Measurements from ENCODE around the gene SGTA.

The SGTA gene

GRCh38 chr19:2782329-2782935 is 641 bp downstream of the SGTA start:
- Histone ChIP-seq H3K4me1 (ENCODE audit: control extremely low read depth in 1 of 4, control insufficient read depth in 4 of 4, insufficient read depth in 4 of 4, low read length in 3 of 4) (peaks cover 14 to 47% (median 33%) of the 10 kb centered on the region in 4 experiments), H3K9me3 (ENCODE audit: control extremely low read depth in 1 of 5, control insufficient read depth in 4 of 5, insufficient read depth in 2 of 5, low read depth in 1 of 5, low read length in 4 of 5) (no peaks in the 10 kb centered on the region), H3K36me3 (ENCODE audit: control insufficient read depth in 4 of 4, insufficient read depth in 4 of 4, low read length in 3 of 4) (peaks cover 0 to 20% (median 11%) of the 10 kb centered on the region in 4 experiments), H3K27me3 (replicated peaks in 2 of 5; ENCODE audit: control insufficient read depth in 4 of 5, insufficient read depth in 5 of 5, low read length in 4 of 5) (no peaks in the 10 kb centered on the region), H3K27ac (ENCODE audit: insufficient read depth in 1 of 2, low read depth in 1 of 2, low read length in 2 of 2, poor library complexity in 1 of 2, severe bottlenecking in 2 of 2) (peak overlapping the region; percentile 92 to 96), H3K4me3 (ENCODE audit: control insufficient read depth in 1 of 7, extremely low read depth in 1 of 7, insufficient read depth in 4 of 7, low read depth in 2 of 7, low read length in 6 of 7) (peak overlapping the region; percentile 72 to 99 (median 89))
- WGBS (ENCODE audit: insufficient coverage), result 6% methylated on average over 23 of the region's 24 CpGs
- DNase-seq, result peak in 1 of 3 donors; percentile 33
- ChIA-PET POLR2A (no interaction called here), CTCF (interaction anchor here (0.7 to 3.8 kb wide), 5 partner anchors 11 to 134 kb away, joined by 3 to 26 read pairs (median 4); no protein-coding TSS in a partner anchor)

GRCh38 chr19:2780284-2780683 is 2.8 kb downstream of the SGTA start:
- DNase-seq, result no peak
- Histone ChIP-seq H3K36me3 (ENCODE audit: control insufficient read depth in 4 of 4, insufficient read depth in 4 of 4, low read length in 3 of 4) (peaks cover 0 to 22% (median 12%) of the 10 kb centered on the region in 4 experiments), H3K27me3 (replicated peaks in 2 of 5; ENCODE audit: control insufficient read depth in 4 of 5, insufficient read depth in 5 of 5, low read length in 4 of 5) (no peaks in the 10 kb centered on the region), H3K27ac (ENCODE audit: insufficient read depth in 1 of 2, low read depth in 1 of 2, low read length in 2 of 2, poor library complexity in 1 of 2, severe bottlenecking in 2 of 2) (no peak overlapping the region), H3K4me3 (ENCODE audit: control insufficient read depth in 1 of 7, extremely low read depth in 1 of 7, insufficient read depth in 4 of 7, low read depth in 2 of 7, low read length in 6 of 7) (no peak overlapping the region), H3K9me3 (ENCODE audit: control extremely low read depth in 1 of 5, control insufficient read depth in 4 of 5, insufficient read depth in 2 of 5, low read depth in 1 of 5, low read length in 4 of 5) (no peaks in the 10 kb centered on the region), H3K4me1 (ENCODE audit: control extremely low read depth in 1 of 4, control insufficient read depth in 4 of 4, insufficient read depth in 4 of 4, low read length in 3 of 4) (peaks cover 9 to 48% (median 39%) of the 10 kb centered on the region in 4 experiments)
- WGBS (ENCODE audit: insufficient coverage), result 94% methylated on average over 7 of the region's 7 CpGs
- CTCF ChIA-PET, result interaction anchor here (0.6 to 3.8 kb wide), 4 partner anchors 9 to 41 kb away, joined by 3 to 26 read pairs (median 3); partner anchors contain the start of gene SLC39A3
- POLR2A ChIA-PET, result no interaction called here

- Histone ChIP-seq H3K27me3 (replicated peaks in 2 of 5; ENCODE audit: control insufficient read depth in 4 of 5, insufficient read depth in 5 of 5, low read length in 4 of 5) (no peaks in the 10 kb centered on the region), H3K27ac (ENCODE audit: insufficient read depth in 1 of 2, low read depth in 1 of 2, low read length in 2 of 2, poor library complexity in 1 of 2, severe bottlenecking in 2 of 2) (peak overlapping the region in 1 of 2 experiments; percentile 14), H3K4me1 (ENCODE audit: control extremely low read depth in 1 of 4, control insufficient read depth in 4 of 4, insufficient read depth in 4 of 4, low read length in 3 of 4) (peaks cover 9 to 48% (median 39%) of the 10 kb centered on the region in 4 experiments), H3K9me3 (ENCODE audit: control extremely low read depth in 1 of 5, control insufficient read depth in 4 of 5, insufficient read depth in 2 of 5, low read depth in 1 of 5, low read length in 4 of 5) (no peaks in the 10 kb centered on the region), H3K36me3 (ENCODE audit: control insufficient read depth in 4 of 4, insufficient read depth in 4 of 4, low read length in 3 of 4) (peaks cover 0 to 22% (median 12%) of the 10 kb centered on the region in 4 experiments), H3K4me3 (ENCODE audit: control insufficient read depth in 1 of 7, extremely low read depth in 1 of 7, insufficient read depth in 4 of 7, low read depth in 2 of 7, low read length in 6 of 7) (no peak overlapping the region)
- DNase-seq, result no peak
- CTCF ChIA-PET, result interaction anchor here (1.5 to 3.8 kb wide), 2 partner anchors 8 to 40 kb away, joined by 3 to 26 read pairs; partner anchors contain the start of gene SLC39A3
- 96% methylated on average over 14 of the region's 14 CpGs for WGBS (ENCODE audit: insufficient coverage)
- POLR2A ChIA-PET, result no interaction called here
Measured at GRCh38 chr19:2779121-2779740, 3.8 kb downstream of the SGTA start.

GRCh38 chr19:2777952-2778683 is 5.0 kb downstream of the SGTA start:
- no peak for DNase-seq
- Histone ChIP-seq H3K27ac (ENCODE audit: insufficient read depth in 1 of 2, low read depth in 1 of 2, low read length in 2 of 2, poor library complexity in 1 of 2, severe bottlenecking in 2 of 2) (peak overlapping the region in 1 of 2 experiments; percentile 49), H3K36me3 (ENCODE audit: control insufficient read depth in 4 of 4, insufficient read depth in 4 of 4, low read length in 3 of 4) (peaks cover 0 to 27% (median 13%) of the 10 kb centered on the region in 4 experiments), H3K27me3 (replicated peaks in 2 of 5; ENCODE audit: control insufficient read depth in 4 of 5, insufficient read depth in 5 of 5, low read length in 4 of 5) (no peaks in the 10 kb centered on the region), H3K9me3 (ENCODE audit: control extremely low read depth in 1 of 5, control insufficient read depth in 4 of 5, insufficient read depth in 2 of 5, low read depth in 1 of 5, low read length in 4 of 5) (no peaks in the 10 kb centered on the region), H3K4me3 (ENCODE audit: control insufficient read depth in 1 of 7, extremely low read depth in 1 of 7, insufficient read depth in 4 of 7, low read depth in 2 of 7, low read length in 6 of 7) (no peak overlapping the region), H3K4me1 (ENCODE audit: control extremely low read depth in 1 of 4, control insufficient read depth in 4 of 4, insufficient read depth in 4 of 4, low read length in 3 of 4) (peaks cover 4 to 40% (median 31%) of the 10 kb centered on the region in 4 experiments)
- WGBS (ENCODE audit: insufficient coverage), result 100% methylated on average over 1 of the region's 19 CpGs
- CTCF ChIA-PET, result no interaction called here
- POLR2A ChIA-PET, result interaction anchor here (0.5 kb wide), 1 partner anchor 15 kb away, joined by 3 read pairs; no protein-coding TSS in a partner anchor

- no peaks in the 10 kb centered on the region for H3K9me3 ChIP-seq (ENCODE audit: control extremely low read depth in 1 of 5, control insufficient read depth in 4 of 5, insufficient read depth in 2 of 5, low read depth in 1 of 5, low read length in 4 of 5)
- H3K4me3 ChIP-seq (ENCODE audit: control insufficient read depth in 1 of 7, extremely low read depth in 1 of 7, insufficient read depth in 4 of 7, low read depth in 2 of 7, low read length in 6 of 7), result peak overlapping the region in 5 of 7 experiments; percentile 13 to 67 (median 54)
- WGBS (ENCODE audit: insufficient coverage), result 44% methylated on average over 27 of the region's 29 CpGs
- no peaks in the 10 kb centered on the region for H3K27me3 ChIP-seq (replicated peaks in 2 of 5; ENCODE audit: control insufficient read depth in 4 of 5, insufficient read depth in 5 of 5, low read length in 4 of 5)
- H3K4me1 ChIP-seq (ENCODE audit: control extremely low read depth in 1 of 4, control insufficient read depth in 4 of 4, insufficient read depth in 4 of 4, low read length in 3 of 4), result peaks cover 0 to 35% (median 31%) of the 10 kb centered on the region in 4 experiments
- POLR2A ChIA-PET, result interaction anchor here (1.1 to 1.4 kb wide), 2 partner anchors 10 to 65 kb away, joined by 3 to 5 read pairs; partner anchors contain the start of gene ZNF555
- CTCF ChIA-PET, result interaction anchor here (1.3 kb wide), 1 partner anchor 127 kb away, joined by 4 read pairs; no protein-coding TSS in a partner anchor
- peak; percentile 65 to 85 (median 80) for DNase-seq
- H3K27ac ChIP-seq (ENCODE audit: insufficient read depth in 1 of 2, low read depth in 1 of 2, low read length in 2 of 2, poor library complexity in 1 of 2, severe bottlenecking in 2 of 2), result peak overlapping the region; percentile 48 to 83
- peaks cover 0 to 34% (median 12%) of the 10 kb centered on the region in 4 experiments for H3K36me3 ChIP-seq (ENCODE audit: control insufficient read depth in 4 of 4, insufficient read depth in 4 of 4, low read length in 3 of 4)
Measured at GRCh38 chr19:2775556-2776430, 7.3 kb downstream of the SGTA start.

- peak overlapping the region; percentile 19 to 83 for H3K27ac ChIP-seq (ENCODE audit: insufficient read depth in 1 of 2, low read depth in 1 of 2, low read length in 2 of 2, poor library complexity in 1 of 2, severe bottlenecking in 2 of 2)
- H3K4me1 ChIP-seq (ENCODE audit: control extremely low read depth in 1 of 4, control insufficient read depth in 4 of 4, insufficient read depth in 4 of 4, low read length in 3 of 4), result peaks cover 0 to 42% (median 37%) of the 10 kb centered on the region in 4 experiments
- no peaks in the 10 kb centered on the region for H3K9me3 ChIP-seq (ENCODE audit: control extremely low read depth in 1 of 5, control insufficient read depth in 4 of 5, insufficient read depth in 2 of 5, low read depth in 1 of 5, low read length in 4 of 5)
- WGBS (ENCODE audit: insufficient coverage), result 84% methylated on average over 21 of the region's 24 CpGs
- ChIA-PET CTCF (interaction anchor here (1.1 to 1.3 kb wide), 2 partner anchors 39 to 127 kb away, joined by 3 to 4 read pairs; no protein-coding TSS in a partner anchor), POLR2A (interaction anchor here (1.1 to 1.4 kb wide), 2 partner anchors 10 to 66 kb away, joined by 3 to 5 read pairs; partner anchors contain the start of gene ZNF555)
- peaks cover 0 to 37% (median 10%) of the 10 kb centered on the region in 4 experiments for H3K36me3 ChIP-seq (ENCODE audit: control insufficient read depth in 4 of 4, insufficient read depth in 4 of 4, low read length in 3 of 4)
- peak in 2 of 3 donors; percentile 44 to 65 for DNase-seq
- peak overlapping the region in 4 of 7 experiments; percentile 52 to 67 (median 57) for H3K4me3 ChIP-seq (ENCODE audit: control insufficient read depth in 1 of 7, extremely low read depth in 1 of 7, insufficient read depth in 4 of 7, low read depth in 2 of 7, low read length in 6 of 7)
- no peaks in the 10 kb centered on the region for H3K27me3 ChIP-seq (replicated peaks in 2 of 5; ENCODE audit: control insufficient read depth in 4 of 5, insufficient read depth in 5 of 5, low read length in 4 of 5)
Measured at GRCh38 chr19:2774953-2775555, 8.0 kb downstream of the SGTA start.

Measured in common myeloid progenitor, CD34-positive (primary cell).